Measurements from ENCODE around the gene RANGAP1.
A peak's percentile ranks its signal among the peaks of the same experiment; 100 is the strongest.

RANGAP1 gene

GRCh38 chr22:41215409-41215808, 70.6 kb downstream of the RANGAP1 start:
- H3K27me3 ChIP-seq, result no peaks in the 10 kb centered on the region
- no peak overlapping the region for H3K27ac ChIP-seq
- H3K9me3 ChIP-seq, result no peaks in the 10 kb centered on the region
- peaks cover 28% of the 10 kb centered on the region for H3K36me3 ChIP-seq
- H3K4me3 ChIP-seq (ENCODE audit: low read depth in 1 of 2, low read length in 1 of 2), result no peak overlapping the region
- peaks cover 12% of the 10 kb centered on the region in 2 experiments for H3K4me1 ChIP-seq (ENCODE audit: control insufficient read depth in 1 of 2, insufficient read depth in 1 of 2, low read depth in 1 of 2, low read length in 1 of 2)
- TF ChIP-seq, protein P1, sequence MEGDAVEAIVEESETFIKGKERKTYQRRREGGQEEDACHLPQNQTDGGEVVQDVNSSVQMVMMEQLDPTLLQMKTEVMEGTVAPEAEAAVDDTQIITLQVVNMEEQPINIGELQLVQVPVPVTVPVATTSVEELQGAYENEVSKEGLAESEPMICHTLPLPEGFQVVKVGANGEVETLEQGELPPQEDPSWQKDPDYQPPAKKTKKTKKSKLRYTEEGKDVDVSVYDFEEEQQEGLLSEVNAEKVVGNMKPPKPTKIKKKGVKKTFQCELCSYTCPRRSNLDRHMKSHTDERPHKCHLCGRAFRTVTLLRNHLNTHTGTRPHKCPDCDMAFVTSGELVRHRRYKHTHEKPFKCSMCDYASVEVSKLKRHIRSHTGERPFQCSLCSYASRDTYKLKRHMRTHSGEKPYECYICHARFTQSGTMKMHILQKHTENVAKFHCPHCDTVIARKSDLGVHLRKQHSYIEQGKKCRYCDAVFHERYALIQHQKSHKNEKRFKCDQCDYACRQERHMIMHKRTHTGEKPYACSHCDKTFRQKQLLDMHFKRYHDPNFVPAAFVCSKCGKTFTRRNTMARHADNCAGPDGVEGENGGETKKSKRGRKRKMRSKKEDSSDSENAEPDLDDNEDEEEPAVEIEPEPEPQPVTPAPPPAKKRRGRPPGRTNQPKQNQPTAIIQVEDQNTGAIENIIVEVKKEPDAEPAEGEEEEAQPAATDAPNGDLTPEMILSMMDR (IDR thresholded peaks at IDR 0.05), result no peak

DNA sequence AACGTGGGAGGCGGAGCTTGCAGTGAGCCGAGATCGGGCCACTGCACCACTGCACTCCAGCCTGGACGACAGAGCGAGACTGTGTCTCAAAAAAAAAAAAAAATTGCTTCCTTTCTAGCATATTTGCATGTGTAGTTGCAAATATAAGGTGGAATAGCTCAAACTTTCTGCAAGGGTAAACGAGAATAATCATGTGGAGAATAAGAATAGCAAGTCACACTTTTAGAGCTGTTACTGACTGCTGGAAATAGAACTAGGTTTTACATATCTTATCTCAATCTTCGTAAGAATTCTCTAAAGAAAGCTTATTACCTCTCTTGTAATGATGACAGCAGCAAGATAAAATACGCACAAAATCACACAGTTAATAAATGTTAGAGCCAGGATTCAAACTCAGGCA, 79.3 kb downstream of the RANGAP1 start:
- TF ChIP-seq, protein P1 (IDR thresholded peaks at IDR 0.05), result no peak

GRCh38 chr22:41204992-41205900, 80.7 kb downstream of the RANGAP1 start, which contains the start of gene L3MBTL2:
L3MBTL2 (plus strand) TSS chr22:41205312; CDS start chr22:41205363, 51 bp downstream.
- Histone ChIP-seq H3K4me3 (ENCODE audit: low read depth in 1 of 2, low read length in 1 of 2) (peak within 1 kb of the TSS; percentile 93), H3K9me3 (no peaks in the 10 kb centered on the region), H3K4me1 (ENCODE audit: control insufficient read depth in 1 of 2, insufficient read depth in 1 of 2, low read depth in 1 of 2, low read length in 1 of 2) (peaks cover 12 to 13% of the 10 kb centered on the region in 2 experiments), H3K27ac (peak within 1 kb of the TSS; percentile 74), H3K36me3 (peaks cover 7% of the 10 kb centered on the region), H3K27me3 (no peaks in the 10 kb centered on the region)
- TF ChIP-seq, protein P1 (IDR thresholded peaks at IDR 0.05), result peak; percentile 28

More for the DNA sequence above, 79.3 kb downstream of the RANGAP1 start:
- H3K36me3 ChIP-seq, result peaks cover 17% of the 10 kb centered on the region
- H3K4me1 ChIP-seq (ENCODE audit: control insufficient read depth in 1 of 2, insufficient read depth in 1 of 2, low read depth in 1 of 2, low read length in 1 of 2), result peaks cover 12 to 13% of the 10 kb centered on the region in 2 experiments
- H3K27me3 ChIP-seq, result no peaks in the 10 kb centered on the region
- H3K27ac ChIP-seq, result no peak overlapping the region
- H3K4me3 ChIP-seq (ENCODE audit: low read depth in 1 of 2, low read length in 1 of 2), result no peak overlapping the region
- H3K9me3 ChIP-seq, result no peaks in the 10 kb centered on the region

GRCh38 chr22:41204066-41204465, 81.9 kb downstream of the RANGAP1 start:
- H3K27ac ChIP-seq, result peak overlapping the region; percentile 29
- H3K4me3 ChIP-seq (ENCODE audit: low read depth in 1 of 2, low read length in 1 of 2), result no peak overlapping the region
- H3K9me3 ChIP-seq, result no peaks in the 10 kb centered on the region
- H3K36me3 ChIP-seq, result no peaks in the 10 kb centered on the region
- H3K4me1 ChIP-seq (ENCODE audit: control insufficient read depth in 1 of 2, insufficient read depth in 1 of 2, low read depth in 1 of 2, low read length in 1 of 2), result peaks cover 12 to 13% of the 10 kb centered on the region in 2 experiments
- TF ChIP-seq, protein P1 (IDR thresholded peaks at IDR 0.05), result no peak
- peaks cover 8% of the 10 kb centered on the region for H3K27me3 ChIP-seq

GRCh38 chr22:41203118-41203517, 82.9 kb downstream of the RANGAP1 start:
- Histone ChIP-seq H3K36me3 (no peaks in the 10 kb centered on the region), H3K27ac (no peak overlapping the region), H3K4me1 (ENCODE audit: control insufficient read depth in 1 of 2, insufficient read depth in 1 of 2, low read depth in 1 of 2, low read length in 1 of 2) (peaks cover 17 to 19% of the 10 kb centered on the region in 2 experiments), H3K9me3 (no peaks in the 10 kb centered on the region), H3K4me3 (ENCODE audit: low read depth in 1 of 2, low read length in 1 of 2) (no peak overlapping the region), H3K27me3 (peaks cover 17% of the 10 kb centered on the region)
- TF ChIP-seq, protein P1 (IDR thresholded peaks at IDR 0.05), result no peak
